A549 (cell line): ENCODE measurements around the gene ARL2BP.

Source experiments
- BCL3 ChIP-seq: fragments of >200 bp; sonication (Bioruptor Twin); formaldehyde crosslinking; IDR thresholded peaks from 3 replicates; pipeline ENCODE4 v1.6.1; 2016
- CHD2 ChIP-seq: fragments of 150-350 bp; IDR thresholded peaks from 2 replicates; pipeline ENCODE4 v1.6.1; 2014; ENCODE audit warnings: low read length; ENCODE audit not compliant: partially characterized antibody
- CTCF ChIP-seq: fragments of >200 bp; sonication (Bioruptor Twin); formaldehyde crosslinking; IDR thresholded peaks from 3 replicates; pipeline ENCODE4 v1.5.1; 2016
- EP300 ChIP-seq, 2 experiments: fragments of >200 bp; sonication (Bioruptor Twin); formaldehyde crosslinking; IDR thresholded peaks; 2 replicates in 1 of 2; 3 replicates in 1 of 2; pipeline ENCODE4 v1.6.1; 2016 to 2017
- FOSL2 ChIP-seq, 2 experiments: fragments of 450-650 bp in 1 of 2; fragments of >200 bp in 1 of 2; sonication (Bioruptor Twin) in 1 of 2; formaldehyde crosslinking; IDR thresholded peaks; 2 replicates each; pipeline versions ENCODE4 v1.5.0 to v1.6.1; 2016 to 2020; ENCODE audit warnings: mild to moderate bottlenecking in 1 of 2, moderate library complexity in 1 of 2
- KDM5A ChIP-seq: fragments of 200-600 bp; sonication (generic); IDR thresholded peaks from 2 replicates; pipeline ENCODE4 v1.6.1; 2016; ENCODE audit warnings: antibody characterized with exemption, mild to moderate bottlenecking
- MAX ChIP-seq: IDR thresholded peaks from 2 replicates; pipeline ENCODE4 v1.6.1; 2012
- NR3C1 ChIP-seq: fragments of >200 bp; sonication (Bioruptor Twin); formaldehyde crosslinking; IDR thresholded peaks from 3 replicates; pipeline ENCODE4 v1.6.1; 2017
- PHF8 ChIP-seq: fragments of 200-600 bp; sonication (generic); IDR thresholded peaks from 2 replicates; pipeline ENCODE4 v1.6.1; 2016; ENCODE audit warnings: low read depth, mild to moderate bottlenecking, antibody characterized with exemption, moderate library complexity, borderline replicate concordance
- POLR2A ChIP-seq: IDR thresholded peaks from 2 replicates; pipeline ENCODE4 v1.6.1; 2012; ENCODE audit warnings: mild to moderate bottlenecking, low read length
- RARB ChIP-seq: fragments of 250-450 bp; sonication (Bioruptor Pico); IDR thresholded peaks from 2 replicates; pipeline ENCODE4 v1.8.0; 2021; ENCODE audit warnings: mild to moderate bottlenecking, moderate library complexity
- REST ChIP-seq: fragments of 200-600 bp; sonication (generic); IDR thresholded peaks from 2 replicates; pipeline ENCODE4 v1.6.1; 2016; ENCODE audit warnings: antibody characterized with exemption, mild to moderate bottlenecking, moderate library complexity
- USF2 ChIP-seq: fragments of 450-650 bp; IDR thresholded peaks from 2 replicates; pipeline ENCODE4 v1.6.1; 2014; ENCODE audit warnings: antibody characterized with exemption

- peak; percentile 90 for TF ChIP-seq BCL3
- no peak for TF ChIP-seq REST
- peak; percentile 29; the same call in 1 of the 3 replicates for TF ChIP-seq CTCF
- TF ChIP-seq POLR2A, result peak; percentile 85
- TF ChIP-seq CHD2, result peak; percentile 58
- peak; percentile 65 for TF ChIP-seq MAX
- no peak for TF ChIP-seq EP300 (IDR thresholded peaks at IDR 0.05)
- no peak for TF ChIP-seq KDM5A
- no peak; the same call in 1 of the 2 replicates for TF ChIP-seq USF2
- no peak for TF ChIP-seq NR3C1
- no peak for TF ChIP-seq FOSL2 (IDR thresholded peaks at IDR 0.05)
- TF ChIP-seq FOSL2 (CRISPR knock-in tag; IDR thresholded peaks at IDR 0.05), result no peak
- TF ChIP-seq PHF8, result peak; percentile 96
- TF ChIP-seq RARB (CRISPR knock-in tag), result no peak
These were observed at the start of gene ARL2BP for GRCh38 chr16:57244767-57245471.
